PC-9 (cell line): Measurements from ENCODE around the gene CACNA1B.

Source experiments
- EZH2 ChIP-seq: fragments of 200-600 bp; sonication (generic); IDR thresholded peaks from 2 replicates; pipeline ENCODE4 v1.8.0; 2017; ENCODE audit warnings: antibody characterized with exemption, low read depth
- TF ChIP-seq, protein P1 (sequence below): fragments of 200-600 bp; sonication (generic); conservative IDR thresholded peaks from 2 replicates; pipeline ENCODE4 v1.6.1; 2017; ENCODE audit warnings: mixed run types, antibody characterized with exemption, mild to moderate bottlenecking, moderate library complexity

DNA sequence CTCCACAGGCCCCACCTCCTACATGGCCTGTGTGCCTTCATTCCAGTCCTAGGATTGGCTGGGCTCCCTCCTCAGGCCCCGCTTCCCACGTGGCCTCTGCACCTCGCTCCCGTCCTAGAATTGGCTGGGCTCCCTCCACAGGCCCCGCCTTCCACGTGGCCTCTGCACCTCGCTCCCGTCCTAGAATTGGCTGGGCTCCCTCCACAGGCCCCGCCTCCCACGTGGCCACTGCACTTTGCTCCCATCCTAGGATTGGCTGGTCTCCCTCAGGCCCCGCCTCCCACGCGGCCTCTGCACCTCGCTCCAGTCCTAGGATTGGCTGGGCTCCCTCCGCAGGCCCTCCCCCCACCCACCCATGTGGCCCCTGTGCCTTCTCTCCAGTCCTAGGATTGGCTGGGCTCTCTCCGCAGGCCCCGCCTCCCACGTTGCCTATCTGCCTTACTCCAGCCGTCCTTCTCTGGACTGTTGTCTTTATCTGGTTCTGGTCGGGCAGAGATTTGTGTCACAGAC is 45.3 kb upstream of the CACNA1B start:
- TF ChIP-seq, protein P1, sequence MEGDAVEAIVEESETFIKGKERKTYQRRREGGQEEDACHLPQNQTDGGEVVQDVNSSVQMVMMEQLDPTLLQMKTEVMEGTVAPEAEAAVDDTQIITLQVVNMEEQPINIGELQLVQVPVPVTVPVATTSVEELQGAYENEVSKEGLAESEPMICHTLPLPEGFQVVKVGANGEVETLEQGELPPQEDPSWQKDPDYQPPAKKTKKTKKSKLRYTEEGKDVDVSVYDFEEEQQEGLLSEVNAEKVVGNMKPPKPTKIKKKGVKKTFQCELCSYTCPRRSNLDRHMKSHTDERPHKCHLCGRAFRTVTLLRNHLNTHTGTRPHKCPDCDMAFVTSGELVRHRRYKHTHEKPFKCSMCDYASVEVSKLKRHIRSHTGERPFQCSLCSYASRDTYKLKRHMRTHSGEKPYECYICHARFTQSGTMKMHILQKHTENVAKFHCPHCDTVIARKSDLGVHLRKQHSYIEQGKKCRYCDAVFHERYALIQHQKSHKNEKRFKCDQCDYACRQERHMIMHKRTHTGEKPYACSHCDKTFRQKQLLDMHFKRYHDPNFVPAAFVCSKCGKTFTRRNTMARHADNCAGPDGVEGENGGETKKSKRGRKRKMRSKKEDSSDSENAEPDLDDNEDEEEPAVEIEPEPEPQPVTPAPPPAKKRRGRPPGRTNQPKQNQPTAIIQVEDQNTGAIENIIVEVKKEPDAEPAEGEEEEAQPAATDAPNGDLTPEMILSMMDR: no peak
- no peak for TF ChIP-seq EZH2
